Effector memory CD8-positive, alpha-beta T cell (primary cell): ENCODE data around the gene PLAC1.

Source experiments
- ATAC-seq: fragments of 150-1000 bp; cut with Tn5 transposase; replicated peaks from 2 replicates; pipeline ENCODE4 v1.10.0; 2021; ENCODE audit warnings: mild to moderate bottlenecking, moderate library complexity
- DNase-seq, 3 experiments: peaks; one replicate each; pipeline ENCODE4 v3.0.0; 2021
- H3K27ac Mint-ChIP-seq, 2 donors: one replicate each; pipeline ENCODE4 v1.8.0; 2022; ENCODE audit warnings: mild to moderate bottlenecking in 2 of 2, mixed read lengths in 2 of 2, moderate library complexity in 2 of 2
- H3K27me3 Mint-ChIP-seq, 2 donors: one replicate each; pipeline ENCODE4 v1.8.0; 2022; ENCODE audit warnings: mixed read lengths in 2 of 2
- H3K36me3 Mint-ChIP-seq: one replicate; pipeline ENCODE4 v1.8.0; 2022; ENCODE audit warnings: mild to moderate bottlenecking, moderate library complexity, mixed read lengths; ENCODE audit not compliant: insufficient read depth
- H3K4me1 Mint-ChIP-seq, 2 donors: one replicate each; pipeline ENCODE4 v1.8.0; 2022; ENCODE audit warnings: low read depth in 2 of 2, mixed read lengths in 2 of 2
- H3K4me3 Mint-ChIP-seq, 2 donors: one replicate each; pipeline ENCODE4 v1.8.0; 2022; ENCODE audit warnings: mild to moderate bottlenecking in 2 of 2, mixed read lengths in 2 of 2, moderate library complexity in 2 of 2
- H3K9me3 Mint-ChIP-seq, 2 donors: one replicate each; pipeline ENCODE4 v1.8.0; 2022; ENCODE audit warnings: mixed read lengths in 2 of 2

PLAC1 gene

GRCh38 chrX:134682081-134682480 lies 23.8 kb upstream of the PLAC1 start:
- Mint-ChIP-seq H3K27ac (no peak overlapping the region), H3K36me3 (no peaks in the 10 kb centered on the region), H3K27me3 (no peaks in the 10 kb centered on the region), H3K9me3 (no peaks in the 10 kb centered on the region), H3K4me1 (no peaks in the 10 kb centered on the region), H3K4me3 (no peak overlapping the region)
- DNase-seq = no peak
- ATAC-seq = no peak

- H3K27me3 Mint-ChIP-seq = no peaks in the 10 kb centered on the region
- H3K9me3 Mint-ChIP-seq = no peaks in the 10 kb centered on the region
- H3K27ac Mint-ChIP-seq = no peak overlapping the region
- H3K4me3 Mint-ChIP-seq = no peak overlapping the region
- ATAC-seq (no peak), DNase-seq (no peak)
- H3K36me3 Mint-ChIP-seq = no peaks in the 10 kb centered on the region
- no peaks in the 10 kb centered on the region for H3K4me1 Mint-ChIP-seq
Measured at GRCh38 chrX:134679644-134680043, 21.4 kb upstream of the PLAC1 start.

GRCh38 chrX:134679221-134679620 lies 20.9 kb upstream of the PLAC1 start:
- ATAC-seq (no peak), DNase-seq (no peak)
- Mint-ChIP-seq H3K4me1 (no peaks in the 10 kb centered on the region), H3K36me3 (no peaks in the 10 kb centered on the region), H3K27ac (no peak overlapping the region), H3K9me3 (no peaks in the 10 kb centered on the region), H3K27me3 (no peaks in the 10 kb centered on the region), H3K4me3 (no peak overlapping the region)

- Mint-ChIP-seq H3K4me3 (no peak overlapping the region), H3K9me3 (no peaks in the 10 kb centered on the region), H3K27me3 (no peaks in the 10 kb centered on the region), H3K36me3 (no peaks in the 10 kb centered on the region), H3K27ac (no peak overlapping the region), H3K4me1 (no peaks in the 10 kb centered on the region)
- DNase-seq (no peak), ATAC-seq (no peak)
Measured at GRCh38 chrX:134677332-134677731, 19.1 kb upstream of the PLAC1 start.

GRCh38 chrX:134676436-134676835 lies 18.2 kb upstream of the PLAC1 start:
- no peak for ATAC-seq
- Mint-ChIP-seq H3K9me3 (no peaks in the 10 kb centered on the region), H3K4me3 (no peak overlapping the region), H3K4me1 (no peaks in the 10 kb centered on the region), H3K27me3 (peaks cover 0 to 3% of the 10 kb centered on the region in 2 donors), H3K27ac (no peak overlapping the region), H3K36me3 (no peaks in the 10 kb centered on the region)
- DNase-seq = no peak

GRCh38 chrX:134673123-134673522 lies 14.9 kb upstream of the PLAC1 start:
- ATAC-seq (no peak), DNase-seq (no peak)
- Mint-ChIP-seq H3K36me3 (no peaks in the 10 kb centered on the region), H3K27ac (no peak overlapping the region), H3K9me3 (no peaks in the 10 kb centered on the region), H3K4me1 (no peaks in the 10 kb centered on the region), H3K27me3 (peaks cover 0 to 15% of the 10 kb centered on the region in 2 donors), H3K4me3 (no peak overlapping the region)

- DNase-seq (no peak), ATAC-seq (no peak)
- Mint-ChIP-seq H3K9me3 (no peaks in the 10 kb centered on the region), H3K4me3 (no peak overlapping the region), H3K4me1 (no peaks in the 10 kb centered on the region), H3K36me3 (no peaks in the 10 kb centered on the region), H3K27ac (no peak overlapping the region), H3K27me3 (peaks cover 0 to 15% of the 10 kb centered on the region in 2 donors)
Measured at GRCh38 chrX:134672101-134672500, 13.8 kb upstream of the PLAC1 start.

- no peak overlapping the region for H3K4me3 Mint-ChIP-seq
- no peak overlapping the region for H3K27ac Mint-ChIP-seq
- H3K27me3 Mint-ChIP-seq = peaks cover 0 to 15% of the 10 kb centered on the region in 2 donors
- DNase-seq = no peak
- ATAC-seq = no peak
- H3K4me1 Mint-ChIP-seq = no peaks in the 10 kb centered on the region
- H3K9me3 Mint-ChIP-seq = no peaks in the 10 kb centered on the region
- no peaks in the 10 kb centered on the region for H3K36me3 Mint-ChIP-seq
Measured at GRCh38 chrX:134671294-134671693, 13.0 kb upstream of the PLAC1 start.

- ATAC-seq (no peak), DNase-seq (no peak)
- H3K36me3 Mint-ChIP-seq = no peaks in the 10 kb centered on the region
- H3K4me3 Mint-ChIP-seq = no peak overlapping the region
- no peaks in the 10 kb centered on the region for H3K9me3 Mint-ChIP-seq
- no peak overlapping the region for H3K27ac Mint-ChIP-seq
- H3K27me3 Mint-ChIP-seq = peaks cover 0 to 15% of the 10 kb centered on the region in 2 donors
- no peaks in the 10 kb centered on the region for H3K4me1 Mint-ChIP-seq
Measured at GRCh38 chrX:134670134-134670924, 12.1 kb upstream of the PLAC1 start.

GRCh38 chrX:134669378-134670098 lies 11.3 kb upstream of the PLAC1 start:
- H3K36me3 Mint-ChIP-seq = no peaks in the 10 kb centered on the region
- DNase-seq = no peak
- H3K27ac Mint-ChIP-seq = no peak overlapping the region

GRCh38 chrX:134664202-134664601 lies 5.9 kb upstream of the PLAC1 start:
- Mint-ChIP-seq H3K36me3 (no peaks in the 10 kb centered on the region), H3K4me1 (no peaks in the 10 kb centered on the region), H3K4me3 (no peak overlapping the region), H3K27ac (no peak overlapping the region), H3K9me3 (no peaks in the 10 kb centered on the region), H3K27me3 (peaks cover 7 to 14% of the 10 kb centered on the region in 2 donors)
- ATAC-seq = no peak
- DNase-seq = no peak

More at GRCh38 chrX:134669378-134670098, 11.3 kb upstream of the PLAC1 start:
- no peaks in the 10 kb centered on the region for H3K4me1 Mint-ChIP-seq
- ATAC-seq = no peak
- no peaks in the 10 kb centered on the region for H3K9me3 Mint-ChIP-seq
- no peak overlapping the region for H3K4me3 Mint-ChIP-seq
- H3K27me3 Mint-ChIP-seq = peaks cover 0 to 15% of the 10 kb centered on the region in 2 donors

- H3K4me3 Mint-ChIP-seq = no peak overlapping the region
- no peaks in the 10 kb centered on the region for H3K4me1 Mint-ChIP-seq
- no peak for ATAC-seq
- no peak for DNase-seq
- peaks cover 11 to 15% of the 10 kb centered on the region in 2 donors for H3K27me3 Mint-ChIP-seq
- H3K9me3 Mint-ChIP-seq = no peaks in the 10 kb centered on the region
- no peaks in the 10 kb centered on the region for H3K36me3 Mint-ChIP-seq
- no peak overlapping the region for H3K27ac Mint-ChIP-seq
Measured at GRCh38 chrX:134661295-134661694, 3.0 kb upstream of the PLAC1 start.

GRCh38 chrX:134660627-134661026 lies 2.4 kb upstream of the PLAC1 start:
- Mint-ChIP-seq H3K36me3 (no peaks in the 10 kb centered on the region), H3K27me3 (peaks cover 11 to 15% of the 10 kb centered on the region in 2 donors), H3K9me3 (no peaks in the 10 kb centered on the region), H3K27ac (no peak overlapping the region), H3K4me3 (no peak overlapping the region), H3K4me1 (no peaks in the 10 kb centered on the region)
- DNase-seq (no peak), ATAC-seq (no peak)

GRCh38 chrX:134659761-134660160 lies 1.5 kb upstream of the PLAC1 start:
- DNase-seq = no peak
- peaks cover 11 to 15% of the 10 kb centered on the region in 2 donors for H3K27me3 Mint-ChIP-seq
- H3K27ac Mint-ChIP-seq = no peak overlapping the region
- H3K4me3 Mint-ChIP-seq = no peak overlapping the region
- no peaks in the 10 kb centered on the region for H3K9me3 Mint-ChIP-seq
- no peaks in the 10 kb centered on the region for H3K4me1 Mint-ChIP-seq
- no peaks in the 10 kb centered on the region for H3K36me3 Mint-ChIP-seq
- ATAC-seq = no peak
